A549 (cell line): ENCODE data around the gene GTF2H4. TPM values are rescaled to one million over a fixed set of nuclear protein-coding genes. Genes with fewer than 3 reads are reported as not detected.
A peak's percentile ranks its signal among the peaks of the same experiment; 100 is the strongest.

Source experiments
- ATAC-seq, 2 experiments: fragments of 200-7000 bp in 1 of 2; fragments of >200 bp in 1 of 2; cut with Nextera tagmentation in 1 of 2; cut with Tn5 transposase in 1 of 2; 3 replicates each; pipeline versions ENCODE4 v1.8.0 to v1.9.1; 2018 to 2020; ENCODE audit warnings: mild to moderate bottlenecking in 1 of 2, moderate library complexity in 1 of 2
- CTCF ChIA-PET: fragments of 300-600 bp; sonication (Branson Sonifier 250); formaldehyde crosslinking; extraction: SDS; loops from one replicate; lab custom pipeline; 2021; ENCODE audit warnings: antibody characterized with exemption, inconsistent platforms; lab: Yijun Ruan, JAX
- POLR2A ChIA-PET: fragments of 350-600 bp; formaldehyde crosslinking; extraction: SDS; loops from one replicate; lab custom pipeline; 2021; ENCODE audit warnings: antibody characterized with exemption, inconsistent platforms; lab: Yijun Ruan, JAX
- DNase-seq, 2 experiments: peaks; one replicate each; pipeline versions ENCODE4 v3.0.0 to v3.0.0-alpha.2; 2011 to 2016; ENCODE audit warnings: low read depth in 1 of 2, low spot score in 1 of 2
- FAIRE-seq: peaks from 2 replicates; lab custom pipeline; 2011; peaks lifted over from hg19 to GRCh38; lab: Jason Lieb, UNC
- H3K27ac ChIP-seq, 2 experiments: fragments of >200 bp; sonication (Bioruptor Twin); formaldehyde crosslinking; 3 replicates each; pipeline ENCODE4 v1.5.1; 2016 to 2017
- H3K4me1 ChIP-seq: fragments of >200 bp; sonication (Bioruptor Twin); formaldehyde crosslinking; 3 replicates; pipeline ENCODE4 v1.6.1; 2016
- H3K4me2 ChIP-seq: fragments of >200 bp; sonication (Bioruptor Twin); formaldehyde crosslinking; 3 replicates; pipeline ENCODE4 v1.6.1; 2016
- H3K4me3 ChIP-seq: fragments of >200 bp; sonication (Bioruptor Twin); formaldehyde crosslinking; 3 replicates; pipeline ENCODE4 v1.5.1; 2016
- H3K9me3 ChIP-seq: fragments of >200 bp; sonication (Bioruptor Twin); formaldehyde crosslinking; 3 replicates; pipeline ENCODE4 v1.6.1; 2016
- CBX2 ChIP-seq: fragments of 200-600 bp; sonication (generic); IDR thresholded peaks from 2 replicates; pipeline ENCODE4 v1.6.1; 2016; ENCODE audit warnings: low read depth, mild to moderate bottlenecking, borderline replicate concordance
- CBX8 ChIP-seq: fragments of 200-600 bp; sonication (generic); IDR thresholded peaks from 2 replicates; pipeline ENCODE4 v1.6.1; 2016
- CEBPB ChIP-seq, 2 experiments: fragments of >200 bp in 1 of 2; sonication (Bioruptor Twin) in 1 of 2; formaldehyde crosslinking in 1 of 2; IDR thresholded peaks; 2 replicates each; pipeline ENCODE4 v1.6.1; 2012 to 2016
- EHMT2 ChIP-seq: fragments of 200-600 bp; sonication (generic); IDR thresholded peaks from 2 replicates; pipeline ENCODE4 v1.6.1; 2016; ENCODE audit warnings: antibody characterized with exemption, low read depth, mild to moderate bottlenecking, moderate library complexity
- EP300 ChIP-seq, 2 experiments: fragments of >200 bp; sonication (Bioruptor Twin); formaldehyde crosslinking; IDR thresholded peaks; 2 replicates in 1 of 2; 3 replicates in 1 of 2; pipeline ENCODE4 v1.6.1; 2016 to 2017
- FOSB ChIP-seq: fragments of 250-450 bp; sonication (Bioruptor Pico); IDR thresholded peaks from 2 replicates; pipeline ENCODE4 v1.5.0; 2020; ENCODE audit warnings: mild to moderate bottlenecking, moderate library complexity
- FOXS1 ChIP-seq: fragments of 250-450 bp; sonication (Bioruptor Pico); IDR thresholded peaks from 2 replicates; pipeline ENCODE4 v1.5.0; 2020; ENCODE audit warnings: mild to moderate bottlenecking, moderate library complexity
- HOXB5 ChIP-seq: fragments of 250-450 bp; sonication (Bioruptor Pico); IDR thresholded peaks from 2 replicates; pipeline ENCODE4 v1.5.0; 2020; ENCODE audit warnings: mild to moderate bottlenecking, moderate library complexity
- MYC ChIP-seq: IDR thresholded peaks from 2 replicates; pipeline ENCODE4 v1.6.1; 2012; ENCODE audit warnings: mild to moderate bottlenecking, inconsistent platforms, low read length, improper control_type of control experiment, borderline replicate concordance
- NPAS2 ChIP-seq: fragments of 250-450 bp; sonication (Bioruptor Pico); IDR thresholded peaks from 2 replicates; pipeline ENCODE4 v1.8.0; 2022; ENCODE audit warnings: mild to moderate bottlenecking, moderate library complexity, borderline replicate concordance
- POLR2AphosphoS2 ChIP-seq: conservative IDR thresholded peaks from 2 replicates; pipeline ENCODE4 v1.6.1; 2012; ENCODE audit warnings: low read length, improper control_type of control experiment, inconsistent platforms
- RAD21 ChIP-seq, 2 experiments: fragments of >200 bp in 1 of 2; sonication (Bioruptor Twin) in 1 of 2; formaldehyde crosslinking in 1 of 2; IDR thresholded peaks in 1 of 2; conservative IDR thresholded peaks in 1 of 2; 2 replicates in 1 of 2; 3 replicates in 1 of 2; pipeline ENCODE4 v1.6.1; 2012 to 2018; ENCODE audit warnings: inconsistent platforms in 1 of 2
- RARB ChIP-seq: fragments of 250-450 bp; sonication (Bioruptor Pico); IDR thresholded peaks from 2 replicates; pipeline ENCODE4 v1.8.0; 2021; ENCODE audit warnings: mild to moderate bottlenecking, moderate library complexity
- SMC3 ChIP-seq: fragments of >200 bp; sonication (Bioruptor Twin); formaldehyde crosslinking; IDR thresholded peaks from 3 replicates; pipeline ENCODE4 v1.6.1; 2018; ENCODE audit warnings: inconsistent platforms
- WGBS: methylation state at CpG from one replicate; pipeline ENCODE4 v1.1.6; 2017; ENCODE audit errors: missing lambda C conversion rate; 5-methylcytosine and 5-hydroxymethylcytosine counted together
- polyA plus RNA-seq, 4 experiments: library from polyadenylated mRNA; depleted of rRNA in 3 of 4; stranded (reverse); fragments of >200 nt; fragmentation: RNase III in 1 of 4; extraction: RNeasy Plus Mini Kit Qiagen cat#74134 plus additional on column Dnase treatment in 1 of 4; gene quantifications; 2 replicates in 3 of 4; 3 replicates in 1 of 4; pipeline ENCODE4 v1.2.3, GENCODE V29; 2011 to 2017
- TF ChIP-seq, protein P1 (sequence below): fragments of 450-650 bp; IDR thresholded peaks from 2 replicates; pipeline ENCODE4 v1.6.1; 2014; ENCODE audit warnings: antibody characterized with exemption
- TF ChIP-seq, protein P2 (sequence below): IDR thresholded peaks from 2 replicates; pipeline ENCODE4 v1.6.1; 2012
- TF ChIP-seq, protein P3 (sequence below): fragments of >200 bp; sonication (Bioruptor Twin); formaldehyde crosslinking; IDR thresholded peaks from 3 replicates; pipeline ENCODE4 v1.5.1; 2016
- TF ChIP-seq, protein P4 (sequence below): fragments of >200 bp; sonication (Bioruptor Twin); formaldehyde crosslinking; IDR thresholded peaks from 2 replicates; pipeline ENCODE4 v1.6.1; 2016

The GTF2H4 gene
- polyA plus RNA-seq, 2 of the 4 experiments (the other 2 are of a cell fraction), result 19.7 to 24.1 TPM

- peak overlapping the region; percentile 98 for H3K4me2 ChIP-seq
- peak in 1 of 2 experiments; percentile 4; a peak in 2 of 6 replicates for ATAC-seq
- ChIA-PET POLR2A (interaction anchor here (1.4 to 1.7 kb wide), 3 partner anchors 155 to 165 kb away, joined by 7 to 10 read pairs (median 7); no protein-coding TSS in a partner anchor), CTCF (interaction anchor here (0.5 to 8.1 kb wide), 50 partner anchors 8 to 279 kb away, joined by 3 to 143 read pairs (median 4); partner anchors contain the start of genes GTF2H4, MUCL3 and PSORS1C1)
- H3K9me3 ChIP-seq, result no peaks in the 10 kb centered on the region
- H3K27ac ChIP-seq, result peak overlapping the region; percentile 97
- peaks cover 19% of the 10 kb centered on the region for H3K4me1 ChIP-seq
- H3K4me3 ChIP-seq, result peak overlapping the region; percentile 60
- no peak for TF ChIP-seq HOXB5 (CRISPR knock-in tag)
- TF ChIP-seq CEBPB (IDR thresholded peaks at IDR 0.05), result no peak
- TF ChIP-seq, protein P1, sequence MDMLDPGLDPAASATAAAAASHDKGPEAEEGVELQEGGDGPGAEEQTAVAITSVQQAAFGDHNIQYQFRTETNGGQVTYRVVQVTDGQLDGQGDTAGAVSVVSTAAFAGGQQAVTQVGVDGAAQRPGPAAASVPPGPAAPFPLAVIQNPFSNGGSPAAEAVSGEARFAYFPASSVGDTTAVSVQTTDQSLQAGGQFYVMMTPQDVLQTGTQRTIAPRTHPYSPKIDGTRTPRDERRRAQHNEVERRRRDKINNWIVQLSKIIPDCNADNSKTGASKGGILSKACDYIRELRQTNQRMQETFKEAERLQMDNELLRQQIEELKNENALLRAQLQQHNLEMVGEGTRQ, result no peak
- FAIRE-seq, result no peak
- 76% methylated on average over 17 of the region's 17 CpGs for WGBS
- no peak for DNase-seq
Observed at GRCh38 chr6:30914854-30915590, 7.0 kb downstream of the GTF2H4 start.

DNA sequence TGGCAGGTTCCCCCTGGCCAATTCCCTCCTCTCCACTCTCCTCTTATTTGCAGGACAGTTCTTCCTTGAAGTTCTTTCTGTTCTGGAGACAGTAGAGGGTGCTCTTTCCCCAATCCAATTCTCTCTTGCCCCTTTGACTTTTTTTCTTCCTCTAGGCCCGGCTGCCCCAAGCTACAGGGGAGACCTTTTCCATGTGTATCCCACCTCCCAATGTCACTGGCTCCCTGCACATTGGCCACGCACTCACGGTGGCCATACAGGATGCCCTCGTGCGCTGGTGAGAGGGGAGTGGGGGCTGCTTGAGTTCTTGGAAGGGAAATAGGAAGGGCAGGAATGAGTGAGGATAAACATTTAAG is 7.6 kb downstream of the GTF2H4 start:
- DNase-seq, result peak; percentile 65 to 79
- POLR2A ChIA-PET, result interaction anchor here (1.4 to 1.7 kb wide), 2 partner anchors 155 to 164 kb away, joined by 7 read pairs; no protein-coding TSS in a partner anchor
- CTCF ChIA-PET, result interaction anchor here (0.6 to 8.1 kb wide), 57 partner anchors 8 to 279 kb away, joined by 3 to 143 read pairs (median 4); partner anchors contain the start of genes GTF2H4, MUCL3 and PSORS1C1
- TF ChIP-seq NPAS2 (CRISPR knock-in tag) (no peak), MYC (no peak), CBX2 (no peak), EHMT2 (no peak), RAD21 (conservative IDR thresholded peaks at IDR 0.05 in 1 of 2, IDR thresholded peaks at IDR 0.05 in 1 of 2) (peak; percentile 78 to 87), SMC3 (peak; percentile 82), FOSB (CRISPR knock-in tag) (no peak), EP300 (IDR thresholded peaks at IDR 0.05) (no peak), CBX8 (no peak), POLR2AphosphoS2 (no peak), RARB (no peak), FOXS1 (CRISPR knock-in tag) (no peak)
- TF ChIP-seq, protein P2, sequence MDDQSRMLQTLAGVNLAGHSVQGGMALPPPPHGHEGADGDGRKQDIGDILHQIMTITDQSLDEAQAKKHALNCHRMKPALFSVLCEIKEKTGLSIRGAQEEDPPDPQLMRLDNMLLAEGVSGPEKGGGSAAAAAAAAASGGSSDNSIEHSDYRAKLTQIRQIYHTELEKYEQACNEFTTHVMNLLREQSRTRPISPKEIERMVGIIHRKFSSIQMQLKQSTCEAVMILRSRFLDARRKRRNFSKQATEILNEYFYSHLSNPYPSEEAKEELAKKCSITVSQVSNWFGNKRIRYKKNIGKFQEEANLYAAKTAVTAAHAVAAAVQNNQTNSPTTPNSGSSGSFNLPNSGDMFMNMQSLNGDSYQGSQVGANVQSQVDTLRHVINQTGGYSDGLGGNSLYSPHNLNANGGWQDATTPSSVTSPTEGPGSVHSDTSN, result no peak
- TF ChIP-seq, protein P3, sequence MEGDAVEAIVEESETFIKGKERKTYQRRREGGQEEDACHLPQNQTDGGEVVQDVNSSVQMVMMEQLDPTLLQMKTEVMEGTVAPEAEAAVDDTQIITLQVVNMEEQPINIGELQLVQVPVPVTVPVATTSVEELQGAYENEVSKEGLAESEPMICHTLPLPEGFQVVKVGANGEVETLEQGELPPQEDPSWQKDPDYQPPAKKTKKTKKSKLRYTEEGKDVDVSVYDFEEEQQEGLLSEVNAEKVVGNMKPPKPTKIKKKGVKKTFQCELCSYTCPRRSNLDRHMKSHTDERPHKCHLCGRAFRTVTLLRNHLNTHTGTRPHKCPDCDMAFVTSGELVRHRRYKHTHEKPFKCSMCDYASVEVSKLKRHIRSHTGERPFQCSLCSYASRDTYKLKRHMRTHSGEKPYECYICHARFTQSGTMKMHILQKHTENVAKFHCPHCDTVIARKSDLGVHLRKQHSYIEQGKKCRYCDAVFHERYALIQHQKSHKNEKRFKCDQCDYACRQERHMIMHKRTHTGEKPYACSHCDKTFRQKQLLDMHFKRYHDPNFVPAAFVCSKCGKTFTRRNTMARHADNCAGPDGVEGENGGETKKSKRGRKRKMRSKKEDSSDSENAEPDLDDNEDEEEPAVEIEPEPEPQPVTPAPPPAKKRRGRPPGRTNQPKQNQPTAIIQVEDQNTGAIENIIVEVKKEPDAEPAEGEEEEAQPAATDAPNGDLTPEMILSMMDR, result peak; percentile 74
- TF ChIP-seq, protein P4, sequence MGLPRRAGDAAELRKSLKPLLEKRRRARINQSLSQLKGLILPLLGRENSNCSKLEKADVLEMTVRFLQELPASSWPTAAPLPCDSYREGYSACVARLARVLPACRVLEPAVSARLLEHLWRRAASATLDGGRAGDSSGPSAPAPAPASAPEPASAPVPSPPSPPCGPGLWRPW, result no peak
- no peak for FAIRE-seq
- WGBS, result 13% methylated on average over 3 of the region's 5 CpGs
- no peaks in the 10 kb centered on the region for H3K9me3 ChIP-seq
- H3K4me3 ChIP-seq, result no peak overlapping the region
- ATAC-seq, result peak; percentile 37 to 70; a peak in 3 of 6 replicates
- peak overlapping the region; percentile 98 for H3K4me2 ChIP-seq
- H3K4me1 ChIP-seq, result peaks cover 19% of the 10 kb centered on the region
- H3K27ac ChIP-seq, result peak overlapping the region; percentile 97
